K562 (cell line): ENCODE data around the gene RABL6. TPM values are rescaled to one million over a fixed set of nuclear protein-coding genes. Genes with fewer than 3 reads are reported as not detected.

Source experiments
- ADNP ChIP-seq: fragments of 200-800 bp; sonication (Bioruptor generic); IDR thresholded peaks from 2 replicates; pipeline ENCODE4 v1.6.1; 2016; ENCODE audit warnings: missing genetic modification characterization, missing compliant biosample characterization
- C11orf30 ChIP-seq: fragments of 450-650 bp; IDR thresholded peaks from 2 replicates; pipeline ENCODE4 v1.6.1; 2016; ENCODE audit warnings: low read depth, mild to moderate bottlenecking
- CHCHD3 ChIP-seq: fragments of 250-450 bp; sonication (Bioruptor Pico); IDR thresholded peaks from 2 replicates; pipeline ENCODE4 v2.1.2; 2022; ENCODE audit warnings: mild to moderate bottlenecking
- CHD2 ChIP-seq: IDR thresholded peaks from 2 replicates; pipeline ENCODE4 v1.6.1; 2011; ENCODE audit warnings: low read depth, low read length
- COPS2 ChIP-seq: fragments of 450-650 bp; conservative IDR thresholded peaks from 2 replicates; pipeline ENCODE4 v1.6.1; 2016; ENCODE audit warnings: mild to moderate bottlenecking, moderate library complexity
- FOXK1 ChIP-seq: sonication (generic); formaldehyde crosslinking; IDR thresholded peaks from 2 replicates; pipeline ENCODE4 v1.8.0; 2022; ENCODE audit warnings: missing genetic modification reagents, mild to moderate bottlenecking, borderline replicate concordance
- HDAC8 ChIP-seq: fragments of 450-650 bp; IDR thresholded peaks from 2 replicates; pipeline ENCODE4 v1.6.1; 2016; ENCODE audit warnings: mild to moderate bottlenecking, missing genetic modification characterization, moderate library complexity, missing compliant biosample characterization
- HNRNPK ChIP-seq: fragments of 200-400 bp; formaldehyde crosslinking; IDR thresholded peaks from one replicate; pipeline ENCODE4 v1.6.1; 2018; ENCODE audit warnings: mild to moderate bottlenecking, low read depth, low read length; ENCODE audit not compliant: poor library complexity, severe bottlenecking
- HOXB6 ChIP-seq: fragments of 250-450 bp; sonication (Bioruptor Pico); IDR thresholded peaks from 2 replicates; pipeline ENCODE4 v1.5.1; 2022; ENCODE audit warnings: mild to moderate bottlenecking, borderline replicate concordance
- MCM3 ChIP-seq: fragments of 450-650 bp; IDR thresholded peaks from 2 replicates; pipeline ENCODE4 v1.6.1; 2016
- PHF8 ChIP-seq: fragments of 200-600 bp; sonication (generic); IDR thresholded peaks from 2 replicates; pipeline ENCODE4 v1.6.1; 2012; ENCODE audit warnings: mixed run types, mild to moderate bottlenecking, inconsistent platforms, low read length, moderate library complexity, borderline replicate concordance
- RBBP5 ChIP-seq: fragments of 200-600 bp; sonication (generic); IDR thresholded peaks from 2 replicates; pipeline ENCODE4 v1.6.1; 2012; ENCODE audit warnings: borderline replicate concordance, mild to moderate bottlenecking, low read length, control low read depth, inconsistent platforms; ENCODE audit not compliant: insufficient read depth, poor library complexity, severe bottlenecking
- RUNX1 ChIP-seq: sonication (generic); IDR thresholded peaks from 2 replicates; pipeline ENCODE4 v1.6.1; 2016; ENCODE audit warnings: antibody characterized with exemption, low read depth
- SIN3A ChIP-seq, 2 experiments: fragments of 150-350 bp in 1 of 2; IDR thresholded peaks; 2 replicates each; pipeline ENCODE4 v1.6.1; 2011 to 2016; ENCODE audit warnings: borderline replicate concordance in 2 of 2, low read depth in 2 of 2, low read length in 2 of 2, mild to moderate bottlenecking in 2 of 2, moderate library complexity in 2 of 2; ENCODE audit not compliant: control insufficient read depth in 1 of 2
- SMAD2 ChIP-seq: fragments of 150-350 bp; IDR thresholded peaks from 2 replicates; pipeline ENCODE4 v1.6.1; 2014; ENCODE audit warnings: low read depth, mild to moderate bottlenecking, low read length
- SMARCB1 ChIP-seq: IDR thresholded peaks from 2 replicates; pipeline ENCODE4 v1.6.1; 2011; ENCODE audit warnings: improper control_type of control experiment, low read depth; ENCODE audit not compliant: insufficient read length
- TOE1 ChIP-seq, 2 experiments: fragments of 450-650 bp in 1 of 2; sonication (generic) in 1 of 2; formaldehyde crosslinking in 1 of 2; IDR thresholded peaks; 2 replicates each; pipeline versions ENCODE4 v1.7.1 to v1.8.0; 2016 to 2022; ENCODE audit warnings: borderline replicate concordance in 2 of 2, mild to moderate bottlenecking in 2 of 2, antibody characterized with exemption in 1 of 2, inconsistent platforms in 1 of 2, low read depth in 1 of 2, missing genetic modification reagents in 1 of 2, moderate library complexity in 1 of 2
- TSC22D4 ChIP-seq: fragments of 450-650 bp; IDR thresholded peaks from 2 replicates; pipeline ENCODE4 v1.6.1; 2016; ENCODE audit warnings: missing genetic modification characterization, missing biosample characterization, control low read depth
- ZC3H11A ChIP-seq: IDR thresholded peaks from 2 replicates; pipeline ENCODE4 v1.6.1; 2012; ENCODE audit warnings: low read depth, low read length, improper control_type of control experiment
- ZKSCAN1 ChIP-seq: fragments of 150-350 bp; IDR thresholded peaks from 2 replicates; pipeline ENCODE4 v1.6.1; 2016; ENCODE audit warnings: low read depth, low read length
- ZNF699 ChIP-seq: fragments of 250-450 bp; sonication (Bioruptor Pico); IDR thresholded peaks from 2 replicates; pipeline ENCODE4 v1.8.0; 2021; ENCODE audit warnings: mild to moderate bottlenecking, moderate library complexity; ENCODE audit not compliant: insufficient replicate concordance
- polyA plus RNA-seq, 8 experiments: library from polyadenylated mRNA; depleted of rRNA in 4 of 8; stranded (reverse) in 5 of 8; unstranded in 3 of 8; fragments of >200 nt; fragmentation: Nextera tagmentation in 2 of 8; fragmentation: Illumina TruSeq in 1 of 8; extraction: Ambion mirVana in 2 of 8; extraction: Trizol in 1 of 8; gene quantifications; 2 replicates each; pipeline versions ENCODE4 v1.2.1 to v1.2.3, GENCODE V29; 2011 to 2014; ENCODE audit warnings: inconsistent platforms in 1 of 8, missing spikeins in 1 of 8
- total RNA-seq, 7 experiments: library from RNA; depleted of rRNA in 6 of 7; stranded (reverse); fragments of >200 nt in 6 of 7; fragmentation: Illumina TruSeq in 2 of 7; extraction: Trizol in 2 of 7; gene quantifications; 2 replicates each; pipeline versions ENCODE4 v1.2.1 to v1.2.3, GENCODE V29; 2011 to 2021; ENCODE audit warnings: low replicate concordance in 1 of 7
- TF ChIP-seq, protein P1 (sequence below): IDR thresholded peaks from 2 replicates; pipeline ENCODE4 v1.6.1; 2012; ENCODE audit warnings: low read depth, low read length, improper control_type of control experiment, borderline replicate concordance
- TF ChIP-seq, protein P2 (sequence below): fragments of 450-650 bp; conservative IDR thresholded peaks from 2 replicates; pipeline ENCODE4 v1.6.1; 2016; ENCODE audit warnings: missing genetic modification characterization, low read depth, mild to moderate bottlenecking, control low read depth, missing compliant biosample characterization
- TF ChIP-seq, protein P3 (sequence below): fragments of 250-450 bp; sonication (Bioruptor Pico); IDR thresholded peaks from 2 replicates; pipeline ENCODE4 v1.4.0; 2020; ENCODE audit warnings: borderline replicate concordance

RABL6 gene
- total and polyA plus RNA-seq, 9 of the 15 experiments (the other 6 are each of a cell fraction or from before 2014, with no cell fraction given), result 5.6 to 181 (median 84.5) TPM

DNA sequence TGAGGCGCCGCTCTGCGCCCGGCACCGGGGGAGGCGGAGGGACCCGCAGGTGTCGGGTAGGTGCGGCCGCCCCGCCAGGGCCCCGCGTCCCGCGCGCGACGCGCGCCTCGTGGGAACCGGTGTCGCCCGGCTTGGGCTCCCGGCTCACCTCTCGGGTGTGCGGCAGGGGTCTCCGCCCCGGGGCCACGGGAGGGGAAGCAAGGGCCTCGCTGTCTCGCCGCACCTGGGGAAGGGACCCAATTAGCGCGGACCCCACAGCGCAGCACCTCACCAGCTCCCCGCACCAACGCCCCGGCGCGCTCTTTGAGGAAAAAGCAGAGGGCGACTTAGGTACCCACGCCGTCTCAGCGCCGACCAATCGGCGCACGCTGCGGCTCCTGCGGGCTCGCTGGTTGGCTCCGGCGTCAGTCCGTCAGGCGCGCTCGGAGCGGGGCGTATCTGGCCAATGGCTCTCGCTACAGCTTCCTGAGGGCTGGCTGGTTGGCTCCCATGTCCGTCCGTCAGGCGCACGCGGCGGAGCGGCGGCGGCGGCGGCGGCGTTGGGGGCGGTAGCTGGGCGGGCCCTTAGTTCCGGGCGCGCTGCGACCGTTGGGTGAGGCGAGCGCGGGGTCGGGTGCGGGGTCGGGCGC is 78.3 kb downstream of the RABL6 start, which contains the start of gene TRAF2 (continued):
- TF ChIP-seq RUNX1, result no peak
- TF ChIP-seq MCM3, result no peak
- no peak for TF ChIP-seq FOXK1
- no peak for TF ChIP-seq SMAD2
- TF ChIP-seq SIN3A (IDR thresholded peaks at IDR 0.05; ENCODE audit: borderline replicate concordance in 2 of 2, control insufficient read depth in 1 of 2, low read depth in 2 of 2, low read length in 2 of 2), result no peak
- no peak for TF ChIP-seq HDAC8 (tag)
- no peak for TF ChIP-seq SMARCB1
- peak; percentile 38; the same call in 1 of the 2 replicates for TF ChIP-seq C11orf30
- TF ChIP-seq, protein P1, sequence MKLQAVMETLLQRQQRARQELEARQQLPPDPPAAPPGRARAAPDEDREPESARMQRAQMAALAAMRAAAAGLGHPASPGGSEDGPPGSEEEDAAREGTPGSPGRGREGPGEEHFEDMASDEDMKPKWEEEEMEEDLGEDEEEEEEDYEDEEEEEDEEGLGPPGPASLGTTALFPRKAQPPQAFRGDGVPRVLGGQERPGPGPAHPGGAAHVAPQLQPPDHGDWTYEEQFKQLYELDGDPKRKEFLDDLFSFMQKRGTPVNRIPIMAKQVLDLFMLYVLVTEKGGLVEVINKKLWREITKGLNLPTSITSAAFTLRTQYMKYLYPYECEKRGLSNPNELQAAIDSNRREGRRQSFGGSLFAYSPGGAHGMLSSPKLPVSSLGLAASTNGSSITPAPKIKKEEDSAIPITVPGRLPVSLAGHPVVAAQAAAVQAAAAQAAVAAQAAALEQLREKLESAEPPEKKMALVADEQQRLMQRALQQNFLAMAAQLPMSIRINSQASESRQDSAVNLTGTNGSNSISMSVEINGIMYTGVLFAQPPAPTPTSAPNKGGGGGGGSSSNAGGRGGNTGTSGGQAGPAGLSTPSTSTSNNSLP, result peak; percentile 91; the same call in 1 of the 2 replicates
- TF ChIP-seq HNRNPK, result no peak
- peak; percentile 58 for TF ChIP-seq RBBP5
- TF ChIP-seq ZC3H11A, result no peak
- TF ChIP-seq ADNP (tag), result no peak
- TF ChIP-seq TSC22D4, result no peak
- peak; percentile 96 for TF ChIP-seq CHD2
- TF ChIP-seq, protein P2, sequence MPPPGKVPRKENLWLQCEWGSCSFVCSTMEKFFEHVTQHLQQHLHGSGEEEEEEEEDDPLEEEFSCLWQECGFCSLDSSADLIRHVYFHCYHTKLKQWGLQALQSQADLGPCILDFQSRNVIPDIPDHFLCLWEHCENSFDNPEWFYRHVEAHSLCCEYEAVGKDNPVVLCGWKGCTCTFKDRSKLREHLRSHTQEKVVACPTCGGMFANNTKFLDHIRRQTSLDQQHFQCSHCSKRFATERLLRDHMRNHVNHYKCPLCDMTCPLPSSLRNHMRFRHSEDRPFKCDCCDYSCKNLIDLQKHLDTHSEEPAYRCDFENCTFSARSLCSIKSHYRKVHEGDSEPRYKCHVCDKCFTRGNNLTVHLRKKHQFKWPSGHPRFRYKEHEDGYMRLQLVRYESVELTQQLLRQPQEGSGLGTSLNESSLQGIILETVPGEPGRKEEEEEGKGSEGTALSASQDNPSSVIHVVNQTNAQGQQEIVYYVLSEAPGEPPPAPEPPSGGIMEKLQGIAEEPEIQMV (tag), result no peak
- TF ChIP-seq CHCHD3 (CRISPR knock-in tag), result no peak
- TF ChIP-seq, protein P3, sequence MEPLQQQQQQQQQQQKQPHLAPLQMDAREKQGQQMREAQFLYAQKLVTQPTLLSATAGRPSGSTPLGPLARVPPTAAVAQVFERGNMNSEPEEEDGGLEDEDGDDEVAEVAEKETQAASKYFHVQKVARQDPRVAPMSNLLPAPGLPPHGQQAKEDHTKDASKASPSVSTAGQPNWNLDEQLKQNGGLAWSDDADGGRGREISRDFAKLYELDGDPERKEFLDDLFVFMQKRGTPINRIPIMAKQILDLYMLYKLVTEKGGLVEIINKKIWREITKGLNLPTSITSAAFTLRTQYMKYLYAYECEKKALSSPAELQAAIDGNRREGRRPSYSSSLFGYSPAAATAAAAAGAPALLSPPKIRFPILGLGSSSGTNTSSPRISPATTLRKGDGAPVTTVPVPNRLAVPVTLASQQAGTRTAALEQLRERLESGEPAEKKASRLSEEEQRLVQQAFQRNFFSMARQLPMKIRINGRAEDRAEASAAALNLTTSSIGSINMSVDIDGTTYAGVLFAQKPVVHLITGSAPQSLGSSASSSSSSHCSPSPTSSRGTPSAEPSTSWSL (CRISPR knock-in tag), result no peak
- TF ChIP-seq COPS2, result no peak
- no peak for TF ChIP-seq HOXB6 (CRISPR knock-in tag)
- no peak for TF ChIP-seq ZKSCAN1
- TF ChIP-seq PHF8, result peak; percentile 80; the same call in 1 of the 2 replicates
- TF ChIP-seq ZNF699 (CRISPR knock-in tag), result no peak
- TF ChIP-seq TOE1 (IDR thresholded peaks at IDR 0.05; ENCODE audit: borderline replicate concordance), result no peak
- TF ChIP-seq TOE1 (CRISPR knock-in tag; IDR thresholded peaks at IDR 0.05; ENCODE audit: borderline replicate concordance, low read depth), result no peak
